Measurements from ENCODE around the gene CROCC2.

The CROCC2 gene

GRCh38 chr2:240930096-240930630 lies 24.0 kb downstream of the CROCC2 start:
- Histone ChIP-seq H4K20me1 (ENCODE audit: low read depth, low read length) (no peaks in the 10 kb centered on the region), H3K9me2 (replicated peaks; ENCODE audit: insufficient read depth, low read length) (no peaks in the 10 kb centered on the region), H3K27ac (ENCODE audit: low read depth, low read length) (no peak overlapping the region), H3K9me3 (ENCODE audit: insufficient read depth, low read length) (no peaks in the 10 kb centered on the region), H3K4me3 (ENCODE audit: insufficient read depth, low read length, poor library complexity, severe bottlenecking) (no peak overlapping the region), H3K36me3 (ENCODE audit: low read length) (no peaks in the 10 kb centered on the region), H3K79me2 (ENCODE audit: insufficient read depth, low read length) (no peaks in the 10 kb centered on the region), H3K4me2 (ENCODE audit: low read depth, low read length, poor library complexity, severe bottlenecking) (no peak overlapping the region), H3K9ac (ENCODE audit: low read length) (no peak overlapping the region), H3K27me3 (ENCODE audit: low read length) (no peaks in the 10 kb centered on the region), H3F3A (ENCODE audit: insufficient read depth) (no peaks in the 10 kb centered on the region), H2AFZ (ENCODE audit: low read depth, low read length, severe bottlenecking) (no peak overlapping the region)
- TF ChIP-seq EZH2phosphoT487 (conservative IDR thresholded peaks at IDR 0.05; ENCODE audit: low read length) = no peak
- TF ChIP-seq, protein P1, sequence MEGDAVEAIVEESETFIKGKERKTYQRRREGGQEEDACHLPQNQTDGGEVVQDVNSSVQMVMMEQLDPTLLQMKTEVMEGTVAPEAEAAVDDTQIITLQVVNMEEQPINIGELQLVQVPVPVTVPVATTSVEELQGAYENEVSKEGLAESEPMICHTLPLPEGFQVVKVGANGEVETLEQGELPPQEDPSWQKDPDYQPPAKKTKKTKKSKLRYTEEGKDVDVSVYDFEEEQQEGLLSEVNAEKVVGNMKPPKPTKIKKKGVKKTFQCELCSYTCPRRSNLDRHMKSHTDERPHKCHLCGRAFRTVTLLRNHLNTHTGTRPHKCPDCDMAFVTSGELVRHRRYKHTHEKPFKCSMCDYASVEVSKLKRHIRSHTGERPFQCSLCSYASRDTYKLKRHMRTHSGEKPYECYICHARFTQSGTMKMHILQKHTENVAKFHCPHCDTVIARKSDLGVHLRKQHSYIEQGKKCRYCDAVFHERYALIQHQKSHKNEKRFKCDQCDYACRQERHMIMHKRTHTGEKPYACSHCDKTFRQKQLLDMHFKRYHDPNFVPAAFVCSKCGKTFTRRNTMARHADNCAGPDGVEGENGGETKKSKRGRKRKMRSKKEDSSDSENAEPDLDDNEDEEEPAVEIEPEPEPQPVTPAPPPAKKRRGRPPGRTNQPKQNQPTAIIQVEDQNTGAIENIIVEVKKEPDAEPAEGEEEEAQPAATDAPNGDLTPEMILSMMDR (IDR thresholded peaks at IDR 0.05; ENCODE audit: insufficient read depth, low read length, poor library complexity, severe bottlenecking) = no peak

GRCh38 chr2:240930631-240931318 lies 24.6 kb downstream of the CROCC2 start:
- no peak overlapping the region for H2AFZ ChIP-seq (ENCODE audit: low read depth, low read length, severe bottlenecking)
- H3K9me3 ChIP-seq (ENCODE audit: insufficient read depth, low read length) = no peaks in the 10 kb centered on the region
- no peak overlapping the region for H3K27ac ChIP-seq (ENCODE audit: low read depth, low read length)
- H3K4me2 ChIP-seq (ENCODE audit: low read depth, low read length, poor library complexity, severe bottlenecking) = no peak overlapping the region
- TF ChIP-seq EZH2phosphoT487 (conservative IDR thresholded peaks at IDR 0.05; ENCODE audit: low read length) = no peak
- TF ChIP-seq, protein P1 (IDR thresholded peaks at IDR 0.05; ENCODE audit: insufficient read depth, low read length, poor library complexity, severe bottlenecking) = no peak
- H3F3A ChIP-seq (ENCODE audit: insufficient read depth) = no peaks in the 10 kb centered on the region
- H3K36me3 ChIP-seq (ENCODE audit: low read length) = no peaks in the 10 kb centered on the region
- no peak overlapping the region for H3K4me3 ChIP-seq (ENCODE audit: insufficient read depth, low read length, poor library complexity, severe bottlenecking)
- H3K79me2 ChIP-seq (ENCODE audit: insufficient read depth, low read length) = no peaks in the 10 kb centered on the region
- no peaks in the 10 kb centered on the region for H4K20me1 ChIP-seq (ENCODE audit: low read depth, low read length)
- H3K9me2 ChIP-seq (replicated peaks; ENCODE audit: insufficient read depth, low read length) = no peaks in the 10 kb centered on the region
- no peaks in the 10 kb centered on the region for H3K27me3 ChIP-seq (ENCODE audit: low read length)
- no peak overlapping the region for H3K9ac ChIP-seq (ENCODE audit: low read length)

GRCh38 chr2:240931319-240931949 lies 25.3 kb downstream of the CROCC2 start:
- no peaks in the 10 kb centered on the region for H3K36me3 ChIP-seq (ENCODE audit: low read length)
- no peak for TF ChIP-seq EZH2phosphoT487 (conservative IDR thresholded peaks at IDR 0.05; ENCODE audit: low read length)
- TF ChIP-seq, protein P1 (IDR thresholded peaks at IDR 0.05; ENCODE audit: insufficient read depth, low read length, poor library complexity, severe bottlenecking) = no peak
- H3K9me3 ChIP-seq (ENCODE audit: insufficient read depth, low read length) = no peaks in the 10 kb centered on the region
- no peaks in the 10 kb centered on the region for H3K9me2 ChIP-seq (replicated peaks; ENCODE audit: insufficient read depth, low read length)
- no peaks in the 10 kb centered on the region for H3K79me2 ChIP-seq (ENCODE audit: insufficient read depth, low read length)
- H3K27ac ChIP-seq (ENCODE audit: low read depth, low read length) = no peak overlapping the region
- no peak overlapping the region for H3K4me3 ChIP-seq (ENCODE audit: insufficient read depth, low read length, poor library complexity, severe bottlenecking)
- H4K20me1 ChIP-seq (ENCODE audit: low read depth, low read length) = no peaks in the 10 kb centered on the region
- H3K9ac ChIP-seq (ENCODE audit: low read length) = no peak overlapping the region
- no peaks in the 10 kb centered on the region for H3F3A ChIP-seq (ENCODE audit: insufficient read depth)
- H2AFZ ChIP-seq (ENCODE audit: low read depth, low read length, severe bottlenecking) = no peak overlapping the region
- no peaks in the 10 kb centered on the region for H3K27me3 ChIP-seq (ENCODE audit: low read length)
- no peak overlapping the region for H3K4me2 ChIP-seq (ENCODE audit: low read depth, low read length, poor library complexity, severe bottlenecking)
